Mesendoderm (in vitro differentiated cells): ENCODE results near the gene CDC42BPA.

Source experiments
- DNase-seq: peaks from one replicate; pipeline ENCODE4 v3.0.0; 2013
- H2AK5ac ChIP-seq: 2 replicates; pipeline ENCODE4 v1.6.1; 2013; ENCODE audit warnings: low read length, inconsistent platforms
- H2BK120ac ChIP-seq: 2 replicates; pipeline ENCODE4 v1.6.1; 2013; ENCODE audit warnings: low read depth, mild to moderate bottlenecking, low read length, moderate library complexity, mixed read lengths
- H2BK15ac ChIP-seq: replicated peaks from 2 replicates; pipeline ENCODE4 v1.6.1; 2013; ENCODE audit warnings: low read depth, mild to moderate bottlenecking, moderate library complexity
- H2BK5ac ChIP-seq: 2 replicates; pipeline ENCODE4 v1.6.1; 2013; ENCODE audit warnings: low read length, inconsistent platforms
- H3K18ac ChIP-seq: 2 replicates; pipeline ENCODE4 v1.6.1; 2013; ENCODE audit warnings: mild to moderate bottlenecking, low read length, mixed read lengths
- H3K23ac ChIP-seq: one replicate; pipeline ENCODE4 v1.6.1; 2013; ENCODE audit warnings: low read length
- H3K27ac ChIP-seq: 2 replicates; pipeline ENCODE4 v1.5.1; 2013; ENCODE audit warnings: low read depth, mild to moderate bottlenecking, inconsistent platforms, low read length, moderate library complexity
- H3K27me3 ChIP-seq: 2 replicates; pipeline ENCODE4 v1.6.1; 2013; ENCODE audit warnings: low read length, control low read depth, mild to moderate bottlenecking, inconsistent platforms; ENCODE audit not compliant: insufficient read depth, poor library complexity
- H3K36me3 ChIP-seq: 2 replicates; pipeline ENCODE4 v1.6.1; 2013; ENCODE audit warnings: low read length, inconsistent platforms; ENCODE audit not compliant: control insufficient read depth, insufficient read depth
- H3K4ac ChIP-seq: one replicate; pipeline ENCODE4 v1.6.1; 2013; ENCODE audit warnings: low read depth, mild to moderate bottlenecking, low read length, moderate library complexity
- H3K4me1 ChIP-seq: 2 replicates; pipeline ENCODE4 v1.6.1; 2013; ENCODE audit warnings: low read depth, low read length, inconsistent platforms; ENCODE audit not compliant: control insufficient read depth
- H3K4me2 ChIP-seq: 2 replicates; pipeline ENCODE4 v1.6.1; 2013; ENCODE audit warnings: low read length
- H3K4me3 ChIP-seq: 2 replicates; pipeline ENCODE4 v1.5.1; 2013; ENCODE audit warnings: mild to moderate bottlenecking, low read length
- H3K56ac ChIP-seq: one replicate; pipeline ENCODE4 v1.6.1; 2013; ENCODE audit warnings: low read length
- H3K79me1 ChIP-seq: 2 replicates; pipeline ENCODE4 v1.6.1; 2013; ENCODE audit warnings: low read length, inconsistent platforms
- H3K79me2 ChIP-seq: 2 replicates; pipeline ENCODE4 v1.6.1; 2013; ENCODE audit warnings: mild to moderate bottlenecking, low read length; ENCODE audit not compliant: control insufficient read depth, insufficient read depth
- H3K9ac ChIP-seq: 2 replicates; pipeline ENCODE4 v1.6.1; 2013; ENCODE audit warnings: low read length, inconsistent platforms
- H4K5ac ChIP-seq: one replicate; pipeline ENCODE4 v1.6.1; 2013; ENCODE audit warnings: low read length
- H4K8ac ChIP-seq: one replicate; pipeline ENCODE4 v1.6.1; 2013; ENCODE audit warnings: low read depth, mild to moderate bottlenecking, control low read depth, low read length, moderate library complexity
- WGBS: extraction: QIAGEN DNeasy Blood & Tissue Kit; methylation state at CpG from one replicate; pipeline ENCODE4 v1.1.7; 2013; ENCODE audit warnings: low lambda C conversion rate, missing lambda C conversion rate; ENCODE audit not compliant: insufficient coverage; ENCODE audit errors: extremely low coverage; 5-methylcytosine and 5-hydroxymethylcytosine counted together

The CDC42BPA gene

GRCh38 chr1:227127891-227128290, 190.4 kb downstream of the CDC42BPA start:
- Histone ChIP-seq H2BK15ac (no peak overlapping the region), H3K36me3 (no peaks in the 10 kb centered on the region), H3K4ac (no peak overlapping the region), H3K23ac (no peak overlapping the region), H3K27me3 (no peaks in the 10 kb centered on the region), H3K18ac (no peak overlapping the region), H3K79me2 (no peaks in the 10 kb centered on the region), H2BK5ac (no peak overlapping the region), H3K56ac (no peak overlapping the region), H4K8ac (no peak overlapping the region), H3K4me3 (no peak overlapping the region), H3K9ac (no peak overlapping the region), H3K79me1 (no peaks in the 10 kb centered on the region), H3K4me1 (no peaks in the 10 kb centered on the region), H2AK5ac (no peak overlapping the region), H2BK120ac (no peak overlapping the region), H3K4me2 (no peak overlapping the region), H3K27ac (no peak overlapping the region), H4K5ac (no peak overlapping the region)
- DNase-seq: no peak
- WGBS: no CpG with 5 or more reads among the region's 3 CpGs

DNA sequence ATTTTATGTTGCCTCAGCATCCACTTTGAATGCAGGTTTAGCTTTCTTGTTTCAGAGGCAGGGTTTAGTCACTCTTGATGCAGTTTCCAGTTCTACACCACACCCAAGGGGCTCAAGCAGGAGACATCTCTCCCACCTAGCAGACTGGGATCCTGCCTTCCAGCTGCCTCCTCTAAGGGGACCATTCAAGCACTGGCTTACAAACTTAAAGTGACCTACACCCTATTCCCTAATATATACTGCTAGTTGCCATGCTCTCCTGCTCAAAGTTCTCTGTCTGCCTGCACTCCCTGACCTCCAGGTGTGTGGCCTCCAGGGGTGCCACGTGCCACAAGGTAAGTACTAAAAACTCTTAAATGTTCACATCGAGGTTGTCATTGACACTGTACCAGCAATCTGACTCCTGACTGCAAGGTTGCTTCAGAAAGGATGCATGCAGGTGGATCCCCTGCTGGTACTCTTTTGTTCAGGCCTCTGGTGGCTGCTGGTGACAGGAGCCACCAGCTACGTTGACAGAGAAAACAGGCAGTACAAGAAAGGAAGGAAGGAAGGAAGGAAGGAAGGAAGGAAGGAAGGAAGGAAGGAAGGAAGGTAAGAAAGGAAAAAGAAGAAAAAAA, 192.3 kb downstream of the CDC42BPA start:
- H3K27me3 ChIP-seq: no peaks in the 10 kb centered on the region
- WGBS: no CpG with 5 or more reads among the region's 3 CpGs

GRCh38 chr1:227124473-227124872, 193.8 kb downstream of the CDC42BPA start:
- DNase-seq: peak; percentile 10

More for the DNA sequence above, 192.3 kb downstream of the CDC42BPA start:
- no peak overlapping the region for H2BK5ac ChIP-seq
- H2BK15ac ChIP-seq: no peak overlapping the region
- H3K4me2 ChIP-seq: no peak overlapping the region
- H3K4me1 ChIP-seq: no peaks in the 10 kb centered on the region
- no peak overlapping the region for H4K5ac ChIP-seq
- H3K23ac ChIP-seq: no peak overlapping the region
- no peak overlapping the region for H3K4me3 ChIP-seq
- no peaks in the 10 kb centered on the region for H3K36me3 ChIP-seq
- H3K9ac ChIP-seq: no peak overlapping the region
- H3K4ac ChIP-seq: no peak overlapping the region
- H3K27ac ChIP-seq: no peak overlapping the region
- H3K79me2 ChIP-seq: no peaks in the 10 kb centered on the region
- H2BK120ac ChIP-seq: no peak overlapping the region
- peak; percentile 36 for DNase-seq
- H3K56ac ChIP-seq: no peak overlapping the region
- H2AK5ac ChIP-seq: no peak overlapping the region
- H4K8ac ChIP-seq: no peak overlapping the region
- H3K79me1 ChIP-seq: no peaks in the 10 kb centered on the region
- H3K18ac ChIP-seq: no peak overlapping the region

DNA sequence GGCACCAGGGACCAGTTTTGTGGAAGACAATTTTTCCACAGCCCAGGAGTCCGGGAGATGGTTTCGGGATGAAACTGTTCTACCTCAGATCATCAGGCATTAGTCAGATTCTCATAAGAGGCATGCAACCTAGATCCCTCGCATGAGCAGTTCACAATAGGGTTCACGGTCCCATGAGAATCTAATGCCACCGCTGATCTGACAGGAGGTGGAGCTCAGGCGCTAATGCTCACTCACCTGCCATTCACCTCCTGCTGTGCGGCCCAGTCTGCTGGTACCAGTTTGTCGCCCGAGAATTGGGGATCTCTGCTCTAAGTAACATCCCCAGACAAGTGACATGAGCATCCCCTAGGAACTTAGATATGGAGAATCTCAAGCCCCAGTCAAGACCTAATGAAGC, 197.5 kb downstream of the CDC42BPA start:
- Histone ChIP-seq H4K8ac (no peak overlapping the region), H3K9ac (no peak overlapping the region), H2BK5ac (no peak overlapping the region), H3K56ac (no peak overlapping the region), H3K27ac (no peak overlapping the region), H3K23ac (no peak overlapping the region), H3K18ac (no peak overlapping the region), H2BK120ac (no peak overlapping the region), H3K79me2 (no peaks in the 10 kb centered on the region), H2AK5ac (no peak overlapping the region), H3K4me3 (no peak overlapping the region), H3K4ac (no peak overlapping the region), H3K79me1 (no peaks in the 10 kb centered on the region), H3K36me3 (no peaks in the 10 kb centered on the region), H3K27me3 (no peaks in the 10 kb centered on the region), H3K4me2 (no peak overlapping the region), H2BK15ac (no peak overlapping the region), H4K5ac (no peak overlapping the region), H3K4me1 (no peaks in the 10 kb centered on the region)
- DNase-seq: no peak
- WGBS: no CpG with 5 or more reads among the region's 9 CpGs

More at GRCh38 chr1:227124473-227124872, 193.8 kb downstream of the CDC42BPA start:
- Histone ChIP-seq H3K9ac (no peak overlapping the region), H3K18ac (no peak overlapping the region), H3K56ac (no peak overlapping the region), H3K79me1 (no peaks in the 10 kb centered on the region), H3K27me3 (no peaks in the 10 kb centered on the region), H4K5ac (no peak overlapping the region), H3K4ac (no peak overlapping the region), H3K4me3 (no peak overlapping the region), H3K27ac (no peak overlapping the region), H2BK15ac (no peak overlapping the region), H4K8ac (no peak overlapping the region), H3K23ac (no peak overlapping the region), H3K4me1 (no peaks in the 10 kb centered on the region), H2AK5ac (no peak overlapping the region), H2BK120ac (no peak overlapping the region), H2BK5ac (no peak overlapping the region), H3K79me2 (no peaks in the 10 kb centered on the region), H3K4me2 (no peak overlapping the region), H3K36me3 (no peaks in the 10 kb centered on the region)
- WGBS: no CpG with 5 or more reads among the region's 1 CpG

- Histone ChIP-seq H3K18ac (no peak overlapping the region), H3K27ac (no peak overlapping the region), H3K4me3 (no peak overlapping the region), H3K27me3 (no peaks in the 10 kb centered on the region), H2AK5ac (no peak overlapping the region), H3K79me1 (no peaks in the 10 kb centered on the region), H3K56ac (no peak overlapping the region), H3K4me1 (no peaks in the 10 kb centered on the region), H3K4me2 (no peak overlapping the region), H3K79me2 (no peaks in the 10 kb centered on the region), H4K5ac (no peak overlapping the region), H2BK5ac (no peak overlapping the region), H3K9ac (no peak overlapping the region), H3K4ac (no peak overlapping the region), H2BK15ac (no peak overlapping the region), H2BK120ac (no peak overlapping the region), H3K36me3 (no peaks in the 10 kb centered on the region), H3K23ac (no peak overlapping the region), H4K8ac (no peak overlapping the region)
- no peak for DNase-seq
- WGBS: no CpG with 5 or more reads among the region's 6 CpGs
These were observed 205.8 kb downstream of the CDC42BPA start for GRCh38 chr1:227112538-227112937.

- H4K8ac ChIP-seq: no peak overlapping the region
- no peak overlapping the region for H3K4me3 ChIP-seq
- H3K4me1 ChIP-seq: no peaks in the 10 kb centered on the region
- no peak overlapping the region for H3K9ac ChIP-seq
- no peaks in the 10 kb centered on the region for H3K79me1 ChIP-seq
- no peak overlapping the region for H2AK5ac ChIP-seq
- no peaks in the 10 kb centered on the region for H3K36me3 ChIP-seq
- no peak for DNase-seq
- H2BK5ac ChIP-seq: no peak overlapping the region
- H3K56ac ChIP-seq: no peak overlapping the region
- no peak overlapping the region for H3K27ac ChIP-seq
- WGBS: no CpG with 5 or more reads among the region's 2 CpGs
- no peaks in the 10 kb centered on the region for H3K79me2 ChIP-seq
- H3K4me2 ChIP-seq: no peak overlapping the region
- no peak overlapping the region for H4K5ac ChIP-seq
- H3K23ac ChIP-seq: no peak overlapping the region
- H2BK15ac ChIP-seq: no peak overlapping the region
- no peak overlapping the region for H3K4ac ChIP-seq
- no peak overlapping the region for H2BK120ac ChIP-seq
- no peak overlapping the region for H3K18ac ChIP-seq
- H3K27me3 ChIP-seq: no peaks in the 10 kb centered on the region
These were observed 206.5 kb downstream of the CDC42BPA start for GRCh38 chr1:227111782-227112181.
